Spleen (tissue), 11 donors: Measurements from ENCODE around the gene CCNL1. TPM values are rescaled to one million over a fixed set of nuclear protein-coding genes. Genes with fewer than 3 reads are reported as not detected.
"Not testable (repeated sequence)": the region's sequence is repeated elsewhere in the genome, so short reads cannot be mapped to it uniquely, and the experiment has no call there.

Experiments
- DNase-seq: peaks from one replicate; pipeline ENCODE4 v3.0.0-alpha.2; 2020
- H3K27ac ChIP-seq, 8 donors: fragments of 200-600 bp; sonication (generic) in 7 of 8; 1 replicate in 4 of 8; 2 replicates in 4 of 8; pipeline versions ENCODE4 v1.5.0 to v1.8.0; 2016 to 2021; ENCODE audit warnings: inconsistent platforms in 4 of 8, mild to moderate bottlenecking in 4 of 8, moderate library complexity in 1 of 8
- H3K27me3 ChIP-seq, 7 donors: fragments of 200-600 bp; sonication (generic) in 6 of 7; replicated peaks in 1 of 7; 1 replicate in 4 of 7; 2 replicates in 3 of 7; pipeline versions ENCODE4 v1.5.0 to v1.8.0; 2016 to 2021; ENCODE audit warnings: inconsistent platforms in 3 of 7, mild to moderate bottlenecking in 1 of 7
- H3K36me3 ChIP-seq, 6 donors: fragments of 200-600 bp; sonication (generic) in 5 of 6; 1 replicate in 4 of 6; 2 replicates in 2 of 6; pipeline versions ENCODE4 v1.5.0 to v1.8.0; 2016 to 2021; ENCODE audit warnings: inconsistent platforms in 2 of 6
- H3K4me1 ChIP-seq, 6 donors: fragments of 200-600 bp; sonication (generic) in 5 of 6; 1 replicate in 3 of 6; 2 replicates in 3 of 6; pipeline versions ENCODE4 v1.5.0 to v1.8.0; 2016 to 2021; ENCODE audit warnings: inconsistent platforms in 3 of 6
- H3K4me3 ChIP-seq, 8 donors: fragments of 200-600 bp; sonication (generic) in 7 of 8; 1 replicate in 4 of 8; 2 replicates in 4 of 8; pipeline versions ENCODE4 v1.5.0 to v1.8.0; 2016 to 2021; ENCODE audit warnings: inconsistent platforms in 4 of 8, mild to moderate bottlenecking in 4 of 8, moderate library complexity in 2 of 8
- H3K9me3 ChIP-seq, 8 donors: fragments of 200-600 bp; sonication (generic) in 7 of 8; 1 replicate in 4 of 8; 2 replicates in 4 of 8; pipeline versions ENCODE4 v1.5.0 to v1.8.0; 2016 to 2021; ENCODE audit warnings: inconsistent platforms in 4 of 8
- CTCF ChIP-seq, 11 experiments: fragments of 200-600 bp in 7 of 11; fragments of 450-650 bp in 4 of 11; sonication (generic) in 4 of 11; IDR thresholded peaks in 8 of 11; conservative IDR thresholded peaks in 3 of 11; 1 replicate in 7 of 11; 2 replicates in 4 of 11; pipeline versions ENCODE4 v1.4.0 to v1.8.0; 2016 to 2021; ENCODE audit warnings: antibody characterized with exemption in 11 of 11, inconsistent platforms in 4 of 11, mild to moderate bottlenecking in 1 of 11
- POLR2A ChIP-seq, 3 donors: fragments of 450-650 bp; IDR thresholded peaks; one replicate each; pipeline ENCODE4 v1.5.1; 2017; ENCODE audit warnings: antibody characterized with exemption in 3 of 3, mild to moderate bottlenecking in 1 of 3
- POLR2AphosphoS5 ChIP-seq, 3 donors: sonication (generic); formaldehyde crosslinking; IDR thresholded peaks; one replicate each; pipeline ENCODE4 v1.5.1; 2017; ENCODE audit warnings: antibody characterized with exemption in 3 of 3
- WGBS, 5 donors: extraction: QIAGEN DNeasy Blood & Tissue Kit in 3 of 5; methylation state at CpG; one replicate each; pipeline versions ENCODE4 v1.1.5 to v1.1.7; 2013 to 2018; 5-methylcytosine and 5-hydroxymethylcytosine counted together
- intact Hi-C: fragments of 100-400 bp; cut with DNase I; formaldehyde crosslinking; loops from one replicate; pipeline ENCODE4 v1.15.0; 2023; ENCODE audit warnings: low total_unique reads
- polyA plus RNA-seq, 3 donors: library from polyadenylated mRNA; stranded (reverse); fragments of 200-250 nt; gene quantifications; one replicate each; pipeline ENCODE4 v1.2.1, GENCODE V29; 2013
- total RNA-seq, 7 donors: library from RNA; depleted of rRNA in 3 of 7; stranded (reverse); fragments of >200 nt in 3 of 7; fragmentation: NEBNext Ultra II Directional in 4 of 7; extraction: Animal tissue kit (Norgen Biotek cat#: 25700) in 4 of 7; gene quantifications; one replicate each; pipeline versions ENCODE4 v1.1.0 to v1.2.1, GENCODE V29; 2016 to 2021
- donor health status: healthy with polysubstance abuse.
- donor health status: DM: no; HTN: no; CAD: no; lungs with moderate emphysema.
- donor health status: DM: no; HTN: no; CAD: no.
- donor health status: Bipolar disorder and iron deficiency.
- donor health status: healthy.
- donor health status: DM: no; HTN: no; CAD: no.
- donor health status: DM: yes; HTN: yes; CAD: no.

Gene CCNL1
- total and polyA plus RNA-seq, 10 donors = 76.9 to 405 (median 234) TPM

GRCh38 chr3:157103860-157104259, 56.1 kb downstream of the CCNL1 start:
- Histone ChIP-seq H3K4me3 (no peak overlapping the region), H3K27ac (peak overlapping the region in 5 of 8 donors; percentile 6 to 55 (median 54)), H3K4me1 (peaks cover 0 to 20% (median 12%) of the 10 kb centered on the region in 6 donors), H3K36me3 (no peaks in the 10 kb centered on the region), H3K27me3 (no peaks in the 10 kb centered on the region), H3K9me3 (peaks cover 0 to 4% (median 0%) of the 10 kb centered on the region in 8 donors)
- TF ChIP-seq POLR2AphosphoS5 (IDR thresholded peaks at IDR 0.05) = no peak
- WGBS, 5 donors = 70 to 90% (median 79%) methylated on average over 2 of the region's 2 CpGs
- DNase-seq = no peak
- intact Hi-C loops = no loop called here

- Histone ChIP-seq H3K4me3 (no peak overlapping the region), H3K36me3 (no peaks in the 10 kb centered on the region), H3K27ac (peak overlapping the region in 5 of 8 donors; percentile 6 to 55 (median 54)), H3K27me3 (no peaks in the 10 kb centered on the region), H3K9me3 (peaks cover 0 to 4% (median 0%) of the 10 kb centered on the region in 8 donors), H3K4me1 (peaks cover 0 to 20% (median 12%) of the 10 kb centered on the region in 6 donors)
- DNase-seq = no peak
- 50 to 71% (median 61%) methylated on average over 2 of the region's 2 CpGs for WGBS, 5 donors
- intact Hi-C loops = no loop called here
- TF ChIP-seq POLR2A (IDR thresholded peaks at IDR 0.05) (no peak), POLR2AphosphoS5 (IDR thresholded peaks at IDR 0.05) (no peak), CTCF (IDR thresholded peaks at IDR 0.05 in 8 of 11, conservative IDR thresholded peaks at IDR 0.05 in 3 of 11) (no peak)
These were observed 56.7 kb downstream of the CCNL1 start for GRCh38 chr3:157103280-157103679.

GRCh38 chr3:157102595-157102994, 57.4 kb downstream of the CCNL1 start:
- H3K9me3 ChIP-seq, DNase-seq, H3K36me3 ChIP-seq, H3K27me3 ChIP-seq, intact Hi-C loops, H3K4me3 ChIP-seq: not testable (repeated sequence)
- H3K4me1 ChIP-seq = peaks cover 0 to 20% (median 12%) of the 10 kb centered on the region in 6 donors
- 84 to 100% (median 97%) methylated on average over 1 of the region's 1 CpG for WGBS, 5 donors
- peak overlapping the region in 1 of 8 donors; percentile 54 for H3K27ac ChIP-seq

GRCh38 chr3:157102098-157102497, 57.8 kb downstream of the CCNL1 start:
- no peak for DNase-seq
- intact Hi-C loops = no loop called here
- H3K27ac ChIP-seq = no peak overlapping the region
- no peak overlapping the region for H3K4me3 ChIP-seq
- 89 to 99% (median 97%) methylated on average over 3 of the region's 3 CpGs for WGBS, 5 donors
- H3K27me3 ChIP-seq = no peaks in the 10 kb centered on the region
- H3K4me1 ChIP-seq = peaks cover 0 to 20% (median 12%) of the 10 kb centered on the region in 6 donors
- peaks cover 0 to 4% (median 0%) of the 10 kb centered on the region in 8 donors for H3K9me3 ChIP-seq
- H3K36me3 ChIP-seq = no peaks in the 10 kb centered on the region
- TF ChIP-seq CTCF (IDR thresholded peaks at IDR 0.05 in 8 of 11, conservative IDR thresholded peaks at IDR 0.05 in 3 of 11) (no peak), POLR2AphosphoS5 (IDR thresholded peaks at IDR 0.05) (no peak), POLR2A (IDR thresholded peaks at IDR 0.05) (no peak)

- H3K4me1 ChIP-seq = peaks cover 0 to 20% (median 12%) of the 10 kb centered on the region in 6 donors
- TF ChIP-seq CTCF (IDR thresholded peaks at IDR 0.05 in 8 of 11, conservative IDR thresholded peaks at IDR 0.05 in 3 of 11) (no peak), POLR2AphosphoS5 (IDR thresholded peaks at IDR 0.05) (no peak), POLR2A (IDR thresholded peaks at IDR 0.05) (no peak)
- WGBS, 5 donors = 69 to 94% (median 79%) methylated on average over 2 of the region's 2 CpGs
- H3K9me3 ChIP-seq = peaks cover 0 to 4% (median 0%) of the 10 kb centered on the region in 8 donors
- no peak overlapping the region for H3K4me3 ChIP-seq
- DNase-seq = no peak
- H3K36me3 ChIP-seq = no peaks in the 10 kb centered on the region
- no peak overlapping the region for H3K27ac ChIP-seq
- H3K27me3 ChIP-seq = no peaks in the 10 kb centered on the region
- intact Hi-C loops = no loop called here
These were observed 58.5 kb downstream of the CCNL1 start for GRCh38 chr3:157101486-157101885.
